H9 (cell line): Measurements from ENCODE around the gene SERTM2. TPM values are rescaled to one million over a fixed set of nuclear protein-coding genes. Genes with fewer than 3 reads are reported as not detected.
A peak's percentile ranks its signal among the peaks of the same experiment; 100 is the strongest.

Experiments used
- DNase-seq: peaks from one replicate; pipeline ENCODE4 v3.0.0-alpha.2; 2017
- H2AFZ ChIP-seq: one replicate; pipeline ENCODE4 v1.6.1; 2013; ENCODE audit warnings: mild to moderate bottlenecking, low read length, control low read depth, moderate library complexity
- H2AK5ac ChIP-seq: 2 replicates; pipeline ENCODE4 v1.6.1; 2013; ENCODE audit warnings: low read length, control low read depth, mixed read lengths; ENCODE audit not compliant: insufficient read length
- H2BK120ac ChIP-seq: one replicate; pipeline ENCODE4 v1.6.1; 2013; ENCODE audit warnings: low read depth, mild to moderate bottlenecking, low read length, control low read depth, inconsistent platforms; ENCODE audit not compliant: poor library complexity, severe bottlenecking
- H2BK12ac ChIP-seq: 2 replicates; pipeline ENCODE4 v1.6.1; 2013; ENCODE audit warnings: low read length, control low read depth, mixed read lengths, low read depth; ENCODE audit not compliant: insufficient read length
- H2BK15ac ChIP-seq: 2 replicates; pipeline ENCODE4 v1.6.1; 2013; ENCODE audit warnings: low read depth, low read length, control low read depth
- H2BK20ac ChIP-seq: one replicate; pipeline ENCODE4 v1.6.1; 2013; ENCODE audit warnings: low read depth, mild to moderate bottlenecking, low read length, control low read depth, inconsistent platforms; ENCODE audit not compliant: poor library complexity, severe bottlenecking
- H2BK5ac ChIP-seq: 2 replicates; pipeline ENCODE4 v1.6.1; 2013; ENCODE audit warnings: low read length, control low read depth, mixed read lengths; ENCODE audit not compliant: insufficient read length
- H3K14ac ChIP-seq: 2 replicates; pipeline ENCODE4 v1.6.1; 2013; ENCODE audit warnings: low read length, control low read depth; ENCODE audit not compliant: insufficient read depth
- H3K18ac ChIP-seq: 2 replicates; pipeline ENCODE4 v1.6.1; 2013; ENCODE audit warnings: low read depth, mild to moderate bottlenecking, mixed read lengths, low read length, control low read depth; ENCODE audit not compliant: insufficient read length
- H3K23ac ChIP-seq: 2 replicates; pipeline ENCODE4 v1.6.1; 2013; ENCODE audit warnings: low read length, control low read depth, mixed read lengths, low read depth; ENCODE audit not compliant: insufficient read length
- H3K23me2 ChIP-seq: 2 replicates; pipeline ENCODE4 v1.6.1; 2013; ENCODE audit warnings: low read depth, mild to moderate bottlenecking, mixed read lengths, low read length, control low read depth; ENCODE audit not compliant: insufficient read length, poor library complexity, severe bottlenecking
- H3K27ac ChIP-seq: 2 replicates; pipeline ENCODE4 v1.5.1; 2013; ENCODE audit warnings: low read length, control low read depth, mixed read lengths, low read depth; ENCODE audit not compliant: insufficient read length
- H3K27me3 ChIP-seq: 2 replicates; pipeline ENCODE4 v1.6.1; 2013; ENCODE audit warnings: low read length, control low read depth, inconsistent platforms; ENCODE audit not compliant: insufficient read depth
- H3K4ac ChIP-seq: 2 replicates; pipeline ENCODE4 v1.6.1; 2013; ENCODE audit warnings: low read depth, mild to moderate bottlenecking, control low read depth, inconsistent platforms, low read length, moderate library complexity
- H3K4me1 ChIP-seq: 2 replicates; pipeline ENCODE4 v1.6.1; 2013; ENCODE audit warnings: low read length, control low read depth, inconsistent platforms; ENCODE audit not compliant: insufficient read depth
- H3K4me2 ChIP-seq: 2 replicates; pipeline ENCODE4 v1.6.1; 2013; ENCODE audit warnings: low read length, control low read depth, mixed read lengths; ENCODE audit not compliant: insufficient read length, insufficient read depth
- H3K56ac ChIP-seq: 2 replicates; pipeline ENCODE4 v1.6.1; 2013; ENCODE audit warnings: low read depth, mild to moderate bottlenecking, mixed read lengths, low read length, control low read depth; ENCODE audit not compliant: insufficient read length
- H3K79me1 ChIP-seq: 2 replicates; pipeline ENCODE4 v1.6.1; 2013; ENCODE audit warnings: low read depth, mild to moderate bottlenecking, moderate library complexity, low read length, control low read depth, inconsistent platforms; ENCODE audit not compliant: insufficient read depth, poor library complexity, severe bottlenecking
- H3K79me2 ChIP-seq: 2 replicates; pipeline ENCODE4 v1.6.1; 2013; ENCODE audit warnings: low read length, control low read depth, inconsistent platforms; ENCODE audit not compliant: insufficient read depth
- H3K9ac ChIP-seq: 2 replicates; pipeline ENCODE4 v1.6.1; 2013; ENCODE audit warnings: low read length, control low read depth, mixed read lengths; ENCODE audit not compliant: insufficient read length; ENCODE audit errors: extremely low read depth
- H3K9me3 ChIP-seq: one replicate; pipeline ENCODE4 v1.6.1; 2013; ENCODE audit warnings: low read depth, low read length, inconsistent platforms; ENCODE audit not compliant: control insufficient read depth
- H3T11ph ChIP-seq: one replicate; pipeline ENCODE4 v1.6.1; 2013; ENCODE audit warnings: mild to moderate bottlenecking, low read length, control low read depth, inconsistent platforms
- H4K20me1 ChIP-seq: one replicate; pipeline ENCODE4 v1.6.1; 2013; ENCODE audit not compliant: control insufficient read depth, insufficient read length, insufficient read depth
- H4K5ac ChIP-seq: 2 replicates; pipeline ENCODE4 v1.6.1; 2013; ENCODE audit warnings: low read depth, mild to moderate bottlenecking, mixed read lengths, low read length, control low read depth; ENCODE audit not compliant: insufficient read length
- H4K8ac ChIP-seq: replicated peaks from 2 replicates; pipeline ENCODE4 v1.6.1; 2013; ENCODE audit warnings: low read length, control low read depth, mixed read lengths, low read depth; ENCODE audit not compliant: insufficient read length
- H4K91ac ChIP-seq: 2 replicates; pipeline ENCODE4 v1.6.1; 2013; ENCODE audit warnings: low read depth, mild to moderate bottlenecking, moderate library complexity, mixed read lengths, low read length, control low read depth; ENCODE audit not compliant: insufficient read length
- H3K27ac Mint-ChIP-seq, 3 experiments: 2 replicates in 2 of 3; 3 replicates in 1 of 3; pipeline ENCODE4 v1.8.0; 2020 to 2021; ENCODE audit warnings: mixed read lengths in 3 of 3, mild to moderate bottlenecking in 1 of 3, moderate library complexity in 1 of 3
- H3K27me3 Mint-ChIP-seq: 2 replicates; pipeline ENCODE4 v1.8.0; 2021; ENCODE audit warnings: low read depth, mild to moderate bottlenecking, moderate library complexity, mixed read lengths
- H3K36me3 Mint-ChIP-seq, 3 experiments: 2 replicates in 2 of 3; 3 replicates in 1 of 3; pipeline ENCODE4 v1.8.0; 2020 to 2021; ENCODE audit warnings: low read depth in 3 of 3, mixed read lengths in 3 of 3; ENCODE audit not compliant: insufficient read depth in 1 of 3
- H3K4me1 Mint-ChIP-seq, 2 experiments: 2 replicates each; pipeline ENCODE4 v1.8.0; 2020; ENCODE audit warnings: mixed read lengths in 2 of 2
- H3K4me3 Mint-ChIP-seq, 2 experiments: 2 replicates in 1 of 2; 3 replicates in 1 of 2; pipeline ENCODE4 v1.8.0; 2020 to 2021; ENCODE audit warnings: mild to moderate bottlenecking in 2 of 2, mixed read lengths in 2 of 2, moderate library complexity in 1 of 2
- H3K9me3 Mint-ChIP-seq, 2 experiments: 2 replicates in 1 of 2; 3 replicates in 1 of 2; pipeline ENCODE4 v1.8.0; 2020; ENCODE audit warnings: mild to moderate bottlenecking in 2 of 2, mixed read lengths in 2 of 2, moderate library complexity in 1 of 2
- total RNA-seq: library from RNA; stranded (reverse); gene quantifications from 2 replicates; pipeline ENCODE4 v1.2.1, GENCODE V29; 2021
- TF ChIP-seq, protein P1 (sequence below): fragments of 200-600 bp; sonication (generic); conservative IDR thresholded peaks from 3 replicates; pipeline ENCODE4 v1.8.0; 2021; ENCODE audit warnings: antibody characterized with exemption, mild to moderate bottlenecking

Gene SERTM2
- total RNA-seq, 1 experiment from 2014 or later: 0.22 TPM

DNA sequence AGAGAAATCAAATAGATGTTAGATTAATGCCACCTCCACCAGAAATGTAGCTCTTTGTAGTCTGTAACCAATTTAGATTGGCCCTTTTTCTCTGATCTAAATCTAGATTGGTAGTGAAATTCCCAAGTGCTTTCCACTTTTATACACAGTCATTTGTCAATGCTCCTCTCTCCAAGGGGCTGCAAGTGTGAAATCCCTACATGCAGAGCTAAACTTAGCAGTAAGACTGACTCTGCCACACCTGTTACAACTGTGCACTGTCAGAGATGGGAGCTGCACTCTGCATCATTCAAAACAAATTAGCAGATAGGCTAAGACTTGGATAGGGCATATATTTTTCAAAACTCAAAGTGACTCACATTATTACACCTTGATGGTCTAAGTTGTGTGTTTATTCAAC, 9.1 kb downstream of the SERTM2 start:
- no peak overlapping the region for H3K18ac ChIP-seq
- no peak overlapping the region for H3K4me3 Mint-ChIP-seq
- H3K14ac ChIP-seq: no peak overlapping the region
- peaks cover 49 to 56% of the 10 kb centered on the region in 2 experiments for H3K4me1 Mint-ChIP-seq
- H3K4me1 ChIP-seq: peaks cover 13% of the 10 kb centered on the region; the same call in 1 of the 2 replicates
- no peak overlapping the region for H2BK12ac ChIP-seq
- no peaks in the 10 kb centered on the region for H3K79me1 ChIP-seq
- no peak overlapping the region for H4K5ac ChIP-seq
- no peak overlapping the region for H3K23ac ChIP-seq
- no peak overlapping the region for H2AFZ ChIP-seq
- no peaks in the 10 kb centered on the region for H3K9me3 ChIP-seq
- H3K4me2 ChIP-seq: no peak overlapping the region
- H3K4ac ChIP-seq: no peak overlapping the region; the same call in 1 of the 2 replicates
- no peaks in the 10 kb centered on the region for H4K20me1 ChIP-seq
- H3K27me3 ChIP-seq: no peaks in the 10 kb centered on the region
- no peaks in the 10 kb centered on the region for H3K9me3 Mint-ChIP-seq
- H4K8ac ChIP-seq: no peak overlapping the region
- no peaks in the 10 kb centered on the region for H3K27me3 Mint-ChIP-seq
- H3K56ac ChIP-seq: no peak overlapping the region
- no peak overlapping the region for H4K91ac ChIP-seq
- no peak overlapping the region for H3T11ph ChIP-seq
- H3K36me3 Mint-ChIP-seq: no peaks in the 10 kb centered on the region
- no peak overlapping the region for H2BK5ac ChIP-seq
- no peak overlapping the region for H3K9ac ChIP-seq
- no peak overlapping the region for H2AK5ac ChIP-seq
- no peaks in the 10 kb centered on the region for H3K79me2 ChIP-seq
- no peak overlapping the region for H2BK120ac ChIP-seq
- DNase-seq: no peak
- H2BK15ac ChIP-seq: no peak overlapping the region
- TF ChIP-seq, protein P1, sequence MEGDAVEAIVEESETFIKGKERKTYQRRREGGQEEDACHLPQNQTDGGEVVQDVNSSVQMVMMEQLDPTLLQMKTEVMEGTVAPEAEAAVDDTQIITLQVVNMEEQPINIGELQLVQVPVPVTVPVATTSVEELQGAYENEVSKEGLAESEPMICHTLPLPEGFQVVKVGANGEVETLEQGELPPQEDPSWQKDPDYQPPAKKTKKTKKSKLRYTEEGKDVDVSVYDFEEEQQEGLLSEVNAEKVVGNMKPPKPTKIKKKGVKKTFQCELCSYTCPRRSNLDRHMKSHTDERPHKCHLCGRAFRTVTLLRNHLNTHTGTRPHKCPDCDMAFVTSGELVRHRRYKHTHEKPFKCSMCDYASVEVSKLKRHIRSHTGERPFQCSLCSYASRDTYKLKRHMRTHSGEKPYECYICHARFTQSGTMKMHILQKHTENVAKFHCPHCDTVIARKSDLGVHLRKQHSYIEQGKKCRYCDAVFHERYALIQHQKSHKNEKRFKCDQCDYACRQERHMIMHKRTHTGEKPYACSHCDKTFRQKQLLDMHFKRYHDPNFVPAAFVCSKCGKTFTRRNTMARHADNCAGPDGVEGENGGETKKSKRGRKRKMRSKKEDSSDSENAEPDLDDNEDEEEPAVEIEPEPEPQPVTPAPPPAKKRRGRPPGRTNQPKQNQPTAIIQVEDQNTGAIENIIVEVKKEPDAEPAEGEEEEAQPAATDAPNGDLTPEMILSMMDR: no peak
- H3K27ac ChIP-seq: no peak overlapping the region
- H2BK20ac ChIP-seq: peak overlapping the region; percentile 14
- H3K27ac Mint-ChIP-seq: peak overlapping the region in 1 of 3 experiments; percentile 53; a peak in 3 of 7 replicates
- H3K23me2 ChIP-seq: no peaks in the 10 kb centered on the region
